Measurements from ENCODE around the gene ZNF37A.
A peak's percentile ranks its signal among the peaks of the same experiment; 100 is the strongest.
"Not testable (repeated sequence)": the region's sequence is repeated elsewhere in the genome, so short reads cannot be mapped to it uniquely, and the experiment has no call there.

The ZNF37A gene

GRCh38 chr10:38070501-38070900 is 23.6 kb upstream of the ZNF37A start:
- H3K36me3 ChIP-seq (ENCODE audit: control insufficient read depth, insufficient read depth, low read length) = no peaks in the 10 kb centered on the region
- no peaks in the 10 kb centered on the region for H3K27me3 ChIP-seq (replicated peaks; ENCODE audit: control insufficient read depth, insufficient read depth, low read length)
- H3K4me3 ChIP-seq (replicated peaks; ENCODE audit: low read depth, low read length) = no peak overlapping the region
- no peak for TF ChIP-seq CTCF (IDR thresholded peaks at IDR 0.05; ENCODE audit: insufficient read depth, low read length, poor library complexity, severe bottlenecking)
- DNase-seq (ENCODE audit: extremely low read depth, insufficient read length) = no peak

GRCh38 chr10:38072552-38072951 is 21.6 kb upstream of the ZNF37A start:
- no peak for DNase-seq (ENCODE audit: extremely low read depth, insufficient read length)
- Histone ChIP-seq H3K36me3 (ENCODE audit: control insufficient read depth, insufficient read depth, low read length) (no peaks in the 10 kb centered on the region), H3K4me3 (replicated peaks; ENCODE audit: low read depth, low read length) (no peak overlapping the region), H3K27me3 (replicated peaks; ENCODE audit: control insufficient read depth, insufficient read depth, low read length) (no peaks in the 10 kb centered on the region)
- TF ChIP-seq CTCF (IDR thresholded peaks at IDR 0.05; ENCODE audit: insufficient read depth, low read length, poor library complexity, severe bottlenecking) = no peak

- H3K4me3 ChIP-seq (replicated peaks; ENCODE audit: low read depth, low read length) = no peak overlapping the region
- H3K36me3 ChIP-seq (ENCODE audit: control insufficient read depth, insufficient read depth, low read length) = no peaks in the 10 kb centered on the region
- no peak for DNase-seq (ENCODE audit: extremely low read depth, insufficient read length)
- no peak for TF ChIP-seq CTCF (IDR thresholded peaks at IDR 0.05; ENCODE audit: insufficient read depth, low read length, poor library complexity, severe bottlenecking)
- no peaks in the 10 kb centered on the region for H3K27me3 ChIP-seq (replicated peaks; ENCODE audit: control insufficient read depth, insufficient read depth, low read length)
These were observed 17.4 kb upstream of the ZNF37A start for GRCh38 chr10:38076687-38077086.

- not testable (repeated sequence) for H3K4me3 ChIP-seq (replicated peaks; ENCODE audit: low read depth, low read length); DNase-seq (ENCODE audit: extremely low read depth, insufficient read length); H3K27me3 ChIP-seq (replicated peaks; ENCODE audit: control insufficient read depth, insufficient read depth, low read length); H3K36me3 ChIP-seq (ENCODE audit: control insufficient read depth, insufficient read depth, low read length)
These were observed 819 bp upstream of the ZNF37A start for GRCh38 chr10:38093318-38093717.

GRCh38 chr10:38093816-38094157 is 350 bp upstream of the ZNF37A start:
- H3K36me3 ChIP-seq (ENCODE audit: control insufficient read depth, insufficient read depth, low read length) = peaks cover 1% of the 10 kb centered on the region; the same call in 1 of the 2 replicates
- DNase-seq (ENCODE audit: extremely low read depth, insufficient read length) = no peak
- no peaks in the 10 kb centered on the region for H3K27me3 ChIP-seq (replicated peaks; ENCODE audit: control insufficient read depth, insufficient read depth, low read length)
- peak overlapping the region; percentile 55 for H3K4me3 ChIP-seq (replicated peaks; ENCODE audit: low read depth, low read length)
- TF ChIP-seq CTCF (IDR thresholded peaks at IDR 0.05; ENCODE audit: insufficient read depth, low read length, poor library complexity, severe bottlenecking) = no peak

- no peak for DNase-seq (ENCODE audit: extremely low read depth, insufficient read length)
- peak overlapping the region; percentile 93 for H3K4me3 ChIP-seq (replicated peaks; ENCODE audit: low read depth, low read length)
- peaks cover 1% of the 10 kb centered on the region; the same call in 1 of the 2 replicates for H3K36me3 ChIP-seq (ENCODE audit: control insufficient read depth, insufficient read depth, low read length)
- no peaks in the 10 kb centered on the region for H3K27me3 ChIP-seq (replicated peaks; ENCODE audit: control insufficient read depth, insufficient read depth, low read length)
- no peak for TF ChIP-seq CTCF (IDR thresholded peaks at IDR 0.05; ENCODE audit: insufficient read depth, low read length, poor library complexity, severe bottlenecking)
These were observed 914 bp downstream of the ZNF37A start for GRCh38 chr10:38094927-38095574.

Data from GM06990 (cell line).